HG03039 (cell line): ENCODE measurements around the gene CREBBP.
"Not testable (repeated sequence)": the region's sequence is repeated elsewhere in the genome, so short reads cannot be mapped to it uniquely, and the experiment has no call there.

ENCODE experiments used
- ATAC-seq: cut with Tn5 transposase; IDR thresholded peaks from one replicate; pipeline ENCODE4 v1.9.1; 2021; ENCODE audit warnings: mild to moderate bottlenecking, moderate library complexity; ENCODE audit not compliant: unreplicated experiment

The CREBBP gene

GRCh38 chr16:3716831-3717234 is 163.7 kb downstream of the CREBBP start:
- peak; percentile 18 for ATAC-seq

GRCh38 chr16:3715430-3715829 is 165.1 kb downstream of the CREBBP start:
- ATAC-seq: no peak

- not testable (repeated sequence) for ATAC-seq
Measured at GRCh38 chr16:3714378-3714777, 166.1 kb downstream of the CREBBP start.

- ATAC-seq: no peak
Measured at GRCh38 chr16:3713587-3714242, 166.8 kb downstream of the CREBBP start.

- no peak for ATAC-seq
Measured at GRCh38 chr16:3712861-3713372, 167.6 kb downstream of the CREBBP start.

GRCh38 chr16:3706253-3707012 is 174.1 kb downstream of the CREBBP start:
- no peak for ATAC-seq

- ATAC-seq: no peak
Measured at GRCh38 chr16:3702082-3702481, 178.4 kb downstream of the CREBBP start.

GRCh38 chr16:3701531-3701930 is 179.0 kb downstream of the CREBBP start:
- ATAC-seq: no peak

GRCh38 chr16:3698941-3699340 is 181.6 kb downstream of the CREBBP start:
- ATAC-seq: no peak

- ATAC-seq: no peak
Measured at GRCh38 chr16:3696425-3697218, 183.9 kb downstream of the CREBBP start.

GRCh38 chr16:3695610-3696369 is 184.7 kb downstream of the CREBBP start:
- ATAC-seq: no peak

GRCh38 chr16:3694051-3694450 is 186.5 kb downstream of the CREBBP start:
- ATAC-seq: no peak

GRCh38 chr16:3691761-3692160 is 188.8 kb downstream of the CREBBP start:
- ATAC-seq: no peak

GRCh38 chr16:3690980-3691720 is 189.4 kb downstream of the CREBBP start:
- ATAC-seq: no peak

- ATAC-seq: no peak
Measured at GRCh38 chr16:3690470-3690928, 190.0 kb downstream of the CREBBP start.

- ATAC-seq: no peak
Measured at GRCh38 chr16:3689731-3690130, 190.8 kb downstream of the CREBBP start.

GRCh38 chr16:3687792-3688191 is 192.7 kb downstream of the CREBBP start:
- no peak for ATAC-seq

GRCh38 chr16:3687021-3687420 is 193.5 kb downstream of the CREBBP start:
- no peak for ATAC-seq

- no peak for ATAC-seq
Measured at GRCh38 chr16:3681206-3681605, 199.3 kb downstream of the CREBBP start.

GRCh38 chr16:3677994-3678393 is 202.5 kb downstream of the CREBBP start:
- no peak for ATAC-seq
